ENCODE results near the gene MTG1.
"Not testable (repeated sequence)": the region's sequence is repeated elsewhere in the genome, so short reads cannot be mapped to it uniquely, and the experiment has no call there.

MTG1 gene

DNA sequence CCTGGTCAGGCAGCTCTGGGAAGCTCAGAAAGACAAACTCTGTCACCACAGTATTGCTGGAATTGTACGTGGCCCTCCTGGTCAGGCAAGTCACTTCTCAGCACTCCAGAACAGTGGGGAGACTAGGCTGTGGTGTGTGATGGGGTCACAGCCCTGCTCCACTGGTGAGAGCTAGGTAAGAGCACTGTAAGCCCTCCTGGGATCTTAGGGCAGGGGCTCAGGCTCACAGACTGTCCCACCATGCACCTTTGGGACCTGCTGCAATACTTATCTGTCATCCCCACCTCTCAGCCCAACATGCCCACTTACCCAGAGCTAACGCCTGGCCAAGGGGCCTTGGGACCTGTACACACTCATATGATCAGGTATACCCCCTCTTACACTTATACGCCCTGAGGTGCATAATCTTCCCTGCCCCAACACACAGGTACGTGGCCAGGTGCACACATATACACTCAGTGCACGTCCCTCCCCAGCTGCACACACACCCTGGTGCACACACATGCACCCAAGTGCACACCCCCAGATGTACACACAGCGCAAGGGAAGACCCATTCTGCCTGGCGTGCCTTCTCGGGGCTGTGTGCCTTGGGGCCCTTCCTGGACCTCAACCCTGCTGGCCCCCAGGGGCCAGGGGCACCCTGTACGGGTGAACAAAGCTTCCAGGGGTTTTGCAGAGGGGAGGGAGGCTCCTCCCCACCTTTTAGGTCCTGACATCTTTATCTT, 38.1 kb downstream of the MTG1 start:
- not testable (repeated sequence) for DNase-seq

DNA sequence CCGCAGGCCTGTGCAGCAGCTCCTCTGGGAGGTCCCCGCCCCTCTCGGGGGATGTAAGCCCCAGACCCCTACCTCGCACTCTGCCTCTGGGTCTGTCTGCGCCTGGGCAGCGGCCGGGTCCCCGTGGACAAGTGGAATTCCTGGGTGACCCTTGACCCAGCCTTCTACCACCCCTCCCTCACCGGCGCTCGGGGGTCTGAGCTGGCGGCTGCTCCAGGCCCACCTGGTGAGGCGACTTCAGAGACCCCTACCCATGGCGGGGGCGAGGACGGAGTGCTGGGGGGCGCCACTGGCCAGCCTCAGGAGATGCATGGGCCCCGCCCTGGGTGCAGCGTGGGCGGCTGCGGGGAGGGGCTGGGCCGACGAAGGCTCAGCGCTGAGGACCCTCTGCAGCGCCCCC, 38.8 kb downstream of the MTG1 start:
- not testable (repeated sequence) for DNase-seq

DNA sequence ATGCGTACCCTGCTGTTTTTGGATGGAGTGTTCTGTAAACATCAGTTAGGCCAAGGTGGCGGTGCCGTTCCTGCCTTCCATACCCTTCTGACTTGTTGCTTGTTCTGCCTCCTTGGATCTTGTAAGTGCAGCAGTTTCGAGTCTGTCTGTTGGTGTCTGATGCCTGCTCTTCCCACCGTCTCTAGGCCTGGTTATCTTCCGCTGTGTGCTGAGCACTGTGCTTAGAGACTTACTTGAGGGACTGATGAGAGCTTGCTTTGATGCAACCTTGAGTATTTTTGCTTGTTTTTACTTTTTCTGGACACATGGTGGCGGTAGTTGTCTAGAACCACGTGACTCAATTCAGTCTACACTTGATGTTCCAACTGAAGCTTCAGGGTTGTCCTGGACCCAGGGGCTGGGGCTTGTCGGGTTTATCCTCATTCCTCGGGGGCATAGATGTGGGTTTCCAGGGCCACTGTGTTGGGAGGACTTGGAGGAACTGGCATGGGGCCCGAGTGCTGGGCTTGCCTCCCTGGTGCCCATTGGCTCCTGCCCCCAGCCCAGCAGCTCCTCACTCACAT, 44.8 kb downstream of the MTG1 start:
- DNase-seq: no peak

DNA sequence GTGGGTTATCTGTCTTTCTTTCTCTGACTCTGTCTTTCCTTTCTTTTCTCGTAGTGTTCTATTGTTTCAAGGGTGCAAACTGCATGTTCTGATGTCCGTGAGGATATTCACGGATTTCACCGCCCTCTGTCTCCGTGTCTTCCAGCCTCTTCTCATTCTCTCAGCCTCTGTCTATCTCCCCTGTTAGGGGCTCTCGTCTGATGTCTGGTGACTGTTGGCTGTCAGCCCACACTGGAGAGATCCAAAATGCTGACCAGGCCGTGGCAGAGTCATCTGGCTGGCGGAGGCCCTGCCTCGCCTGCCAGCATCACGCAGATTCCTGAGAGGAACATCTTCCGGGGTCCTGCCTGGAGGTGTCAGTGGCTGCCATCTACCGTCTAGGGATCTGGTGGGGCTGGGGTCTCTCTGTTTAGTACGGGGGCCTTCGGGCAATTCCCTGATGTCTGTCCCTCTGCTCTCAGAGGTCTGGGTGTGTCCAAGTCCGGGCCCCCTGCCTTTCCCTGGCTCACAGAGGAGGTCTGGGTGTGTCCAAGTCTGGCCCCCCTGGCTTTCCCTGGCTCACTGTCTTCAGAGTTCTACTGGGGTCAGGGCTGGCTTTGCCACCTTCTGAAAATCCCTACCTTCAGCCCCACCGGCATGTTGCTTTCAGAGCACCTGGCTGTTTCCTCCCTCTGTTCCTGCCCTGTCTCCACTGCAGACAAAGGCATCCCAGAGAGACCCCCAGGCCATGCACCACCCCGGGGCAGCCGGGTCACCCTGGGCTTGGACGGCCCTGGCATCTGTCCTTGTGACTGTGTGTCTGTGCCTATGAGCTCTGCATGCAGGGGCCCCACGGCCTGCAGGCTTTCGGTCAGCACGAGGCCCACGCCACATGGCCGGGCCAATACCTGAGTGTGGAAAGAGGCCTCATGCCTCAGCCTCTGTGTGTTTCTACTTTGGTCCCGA, 45.8 kb downstream of the MTG1 start:
- DNase-seq: no peak

DNA sequence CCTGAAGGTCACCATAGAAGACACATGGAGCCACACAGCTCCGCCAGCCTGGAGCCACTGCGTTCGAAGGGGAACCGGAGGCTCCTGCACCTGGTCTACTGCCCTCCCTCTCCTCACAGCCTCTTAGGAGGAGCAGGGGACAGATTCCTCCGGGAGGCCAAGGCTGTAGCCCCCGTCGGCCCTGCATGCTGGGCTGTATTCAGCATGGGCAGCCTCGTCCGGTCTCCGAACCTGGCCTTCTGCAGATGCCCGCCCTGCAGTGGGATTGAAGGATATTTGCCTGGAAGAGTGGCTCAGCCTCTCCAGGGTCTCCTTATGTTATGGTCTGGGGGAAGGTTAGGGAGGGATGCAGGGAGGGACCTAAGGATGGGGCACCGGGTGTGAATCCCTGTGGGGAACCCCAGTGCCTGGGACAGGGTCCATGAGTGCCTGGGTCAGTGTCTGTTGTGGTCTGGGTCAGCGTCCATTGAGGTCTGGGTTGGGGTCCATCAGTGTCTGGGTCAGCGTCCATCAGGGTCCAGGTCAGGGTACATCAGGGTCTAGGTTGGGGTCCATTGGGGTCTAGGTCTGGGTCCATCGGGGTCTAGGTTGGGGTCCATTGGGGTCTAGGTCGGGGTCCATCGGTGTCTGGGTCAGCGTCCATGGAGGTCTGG, 46.8 kb downstream of the MTG1 start:
- DNase-seq: no peak

DNA sequence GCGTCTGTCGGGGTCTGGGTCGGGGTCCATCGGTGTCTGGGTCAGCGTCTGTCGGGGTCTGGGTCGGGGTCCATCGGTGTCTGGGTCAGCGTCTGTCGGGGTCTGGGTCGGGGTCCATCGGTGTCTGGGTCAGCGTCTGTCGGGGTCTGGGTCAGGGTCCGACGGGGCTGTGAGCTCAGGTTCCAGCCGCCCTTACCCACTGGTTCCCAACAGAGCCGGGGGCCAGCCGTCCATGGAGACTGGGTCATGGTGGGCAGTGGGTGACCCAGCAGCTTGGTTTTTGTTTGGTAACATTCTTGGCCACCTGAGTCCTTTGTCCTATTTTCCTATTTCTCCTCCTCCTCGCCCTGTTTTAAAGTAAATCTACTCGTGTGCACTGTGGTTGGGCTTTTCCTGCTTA, 47.4 kb downstream of the MTG1 start:
- DNase-seq: not testable (repeated sequence)

DNA sequence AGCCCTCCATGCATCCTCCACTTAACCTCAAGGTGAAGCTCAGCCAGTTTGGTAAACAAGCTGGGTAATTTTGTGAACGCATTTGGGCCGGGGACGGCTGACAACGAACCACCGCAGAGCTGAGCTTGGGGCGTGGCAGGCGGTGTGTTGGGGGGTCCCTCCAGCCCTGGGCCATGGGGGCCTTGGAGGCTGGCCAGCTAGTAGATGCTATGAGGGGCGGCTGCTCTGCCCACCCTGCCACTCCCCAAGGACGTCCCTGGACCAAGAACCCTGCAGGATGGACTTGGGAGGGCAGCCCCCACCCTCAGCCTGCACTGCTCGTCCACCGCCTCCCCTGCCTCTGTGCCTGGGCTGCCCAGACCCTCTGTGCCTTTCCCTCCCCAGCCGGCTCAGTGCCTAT, 47.8 kb downstream of the MTG1 start:
- no peak for DNase-seq

DNA sequence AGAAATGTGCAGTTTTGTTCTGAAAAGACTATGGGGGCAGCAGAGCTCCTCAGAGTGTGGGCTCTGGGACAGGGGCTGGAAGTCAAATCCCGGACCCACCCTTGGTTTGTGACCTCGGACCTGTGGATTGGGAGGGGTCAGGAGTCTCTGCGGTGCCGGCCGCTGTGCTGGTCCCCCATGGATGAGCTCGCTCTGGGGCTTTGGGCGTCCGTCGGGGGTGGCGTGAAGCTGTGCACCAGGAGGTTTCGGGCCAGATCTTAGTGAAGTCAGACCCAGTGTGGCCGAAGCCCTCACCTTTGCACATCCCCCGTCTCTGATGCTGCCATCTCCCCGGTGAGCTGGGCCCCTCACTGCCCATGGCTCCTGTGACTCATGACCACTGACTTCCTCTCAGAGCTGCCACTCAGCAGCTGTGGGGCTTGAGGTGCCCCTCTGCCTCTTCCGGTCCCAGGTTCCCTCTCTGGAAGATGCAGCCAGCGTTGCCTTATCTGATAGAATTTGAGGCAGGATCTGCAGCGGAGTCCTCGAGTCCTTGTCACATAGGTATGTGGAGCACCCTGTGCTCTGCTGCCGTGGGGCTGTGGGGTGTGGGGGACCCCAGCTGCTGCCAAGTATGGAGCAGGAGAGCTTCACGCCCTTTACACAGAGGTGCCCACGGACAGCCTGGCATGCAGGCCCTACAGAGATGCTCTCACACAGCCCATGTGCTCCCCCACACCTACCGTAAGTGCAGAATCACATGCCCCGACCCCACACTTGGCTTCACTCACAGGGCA, 48.4 kb downstream of the MTG1 start:
- no peak for DNase-seq

DNA sequence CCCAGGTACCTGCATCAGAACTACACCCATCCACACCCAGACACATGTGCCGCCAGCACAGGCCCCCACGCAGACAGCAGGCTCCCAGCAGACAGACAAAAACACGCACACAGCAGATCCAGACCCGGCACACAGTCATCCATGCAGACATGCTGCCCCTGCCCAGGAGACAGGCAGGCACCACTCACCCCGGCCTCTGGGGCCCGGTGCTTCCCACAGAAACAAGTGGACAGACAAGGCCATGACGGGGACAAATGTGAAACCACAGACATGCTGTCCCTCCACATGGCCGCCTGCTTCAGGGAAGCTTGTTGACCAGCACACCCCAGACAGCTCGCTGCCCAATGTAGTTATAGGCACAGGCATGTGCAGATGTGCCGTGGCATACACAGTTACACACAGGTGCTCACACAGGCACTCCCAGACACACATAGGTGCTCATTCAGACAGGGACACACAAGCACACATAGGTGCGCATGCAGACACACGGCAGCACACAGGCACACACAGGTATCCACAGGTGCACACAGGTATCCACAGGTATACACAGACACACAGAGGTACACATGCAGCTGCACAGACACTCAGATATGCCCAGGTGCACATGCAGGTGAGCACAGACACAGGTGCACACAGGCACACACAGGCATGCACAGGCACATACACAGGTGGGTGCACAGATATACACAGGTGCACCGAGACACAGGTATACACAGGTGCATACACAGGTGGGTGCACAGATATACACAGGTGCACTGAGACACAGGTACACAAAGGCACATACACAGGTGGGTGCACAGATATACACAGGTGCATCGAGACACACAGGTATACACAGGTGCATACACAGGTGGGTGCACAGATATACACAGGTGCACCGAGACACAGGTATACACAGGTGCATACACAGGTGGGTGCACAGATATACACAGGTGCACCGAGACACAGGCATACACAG, 49.3 kb downstream of the MTG1 start:
- no peak for DNase-seq

DNA sequence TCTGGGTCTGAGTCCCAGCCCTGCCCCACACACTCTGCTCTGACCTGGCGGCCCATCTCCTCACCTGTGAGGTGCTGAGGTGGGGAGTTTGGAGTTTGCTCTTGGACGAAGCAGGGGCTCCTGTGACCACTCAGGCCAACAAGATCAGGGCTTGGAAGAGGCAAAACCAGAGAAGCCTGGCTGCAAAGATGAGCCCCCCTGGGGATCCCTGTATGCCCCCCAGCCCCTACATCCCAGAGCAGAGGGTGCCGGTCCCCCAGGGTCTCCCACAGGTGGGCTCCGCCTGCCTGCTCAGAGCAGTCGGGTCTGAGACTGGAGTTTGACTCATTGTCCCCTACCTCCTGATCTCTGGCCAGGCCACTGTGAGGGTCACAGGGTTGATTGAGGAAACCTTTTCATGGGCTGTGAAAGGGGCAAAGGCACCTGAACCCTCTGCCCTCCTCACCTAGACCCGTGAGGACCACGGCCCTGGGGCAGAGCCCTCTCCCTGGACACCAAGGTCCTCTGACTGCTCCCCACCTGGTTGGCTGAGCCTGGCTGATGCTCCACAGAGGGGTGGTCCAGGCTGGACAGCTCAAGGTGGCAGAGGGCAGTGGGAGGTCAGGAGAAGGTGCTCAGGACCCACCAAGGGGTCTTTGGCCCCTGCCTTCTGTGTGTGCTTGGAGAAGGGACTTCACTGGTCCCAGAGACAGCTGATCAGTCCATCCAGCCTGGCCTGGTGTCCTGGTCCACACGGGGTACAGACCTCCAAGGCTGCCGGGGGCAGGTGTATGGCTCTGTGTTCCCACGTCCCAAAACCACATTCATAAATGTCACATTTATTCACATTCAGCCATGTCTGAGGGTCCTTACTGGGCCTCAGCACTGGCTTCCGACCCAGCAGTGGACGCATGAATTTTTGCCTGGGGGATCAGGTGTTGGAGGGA, 50.6 kb downstream of the MTG1 start:
- no peak for DNase-seq

DNA sequence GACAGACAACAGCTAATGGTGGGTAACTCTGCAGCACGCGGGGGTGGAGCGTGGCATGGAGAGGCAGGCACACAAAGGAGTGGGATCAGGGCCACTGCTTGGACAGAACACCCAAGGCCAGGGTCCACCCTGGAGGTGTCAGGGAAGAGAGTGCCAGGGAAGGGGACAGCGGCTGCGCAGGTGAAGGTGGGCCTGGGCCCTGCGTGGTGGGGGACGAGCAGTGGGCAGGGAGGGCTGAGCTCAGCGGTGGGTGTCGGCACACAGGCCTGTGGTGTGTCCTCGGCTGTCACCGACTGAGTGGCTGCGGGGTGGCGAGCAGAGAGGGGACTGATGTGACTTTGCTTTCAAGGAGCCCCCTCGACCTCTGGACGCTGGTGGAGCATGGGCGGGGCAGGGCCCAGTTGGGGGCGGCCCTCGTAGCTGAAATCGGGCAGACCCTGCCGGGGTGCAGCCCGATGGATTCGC, 51.3 kb downstream of the MTG1 start:
- DNase-seq: no peak

DNA sequence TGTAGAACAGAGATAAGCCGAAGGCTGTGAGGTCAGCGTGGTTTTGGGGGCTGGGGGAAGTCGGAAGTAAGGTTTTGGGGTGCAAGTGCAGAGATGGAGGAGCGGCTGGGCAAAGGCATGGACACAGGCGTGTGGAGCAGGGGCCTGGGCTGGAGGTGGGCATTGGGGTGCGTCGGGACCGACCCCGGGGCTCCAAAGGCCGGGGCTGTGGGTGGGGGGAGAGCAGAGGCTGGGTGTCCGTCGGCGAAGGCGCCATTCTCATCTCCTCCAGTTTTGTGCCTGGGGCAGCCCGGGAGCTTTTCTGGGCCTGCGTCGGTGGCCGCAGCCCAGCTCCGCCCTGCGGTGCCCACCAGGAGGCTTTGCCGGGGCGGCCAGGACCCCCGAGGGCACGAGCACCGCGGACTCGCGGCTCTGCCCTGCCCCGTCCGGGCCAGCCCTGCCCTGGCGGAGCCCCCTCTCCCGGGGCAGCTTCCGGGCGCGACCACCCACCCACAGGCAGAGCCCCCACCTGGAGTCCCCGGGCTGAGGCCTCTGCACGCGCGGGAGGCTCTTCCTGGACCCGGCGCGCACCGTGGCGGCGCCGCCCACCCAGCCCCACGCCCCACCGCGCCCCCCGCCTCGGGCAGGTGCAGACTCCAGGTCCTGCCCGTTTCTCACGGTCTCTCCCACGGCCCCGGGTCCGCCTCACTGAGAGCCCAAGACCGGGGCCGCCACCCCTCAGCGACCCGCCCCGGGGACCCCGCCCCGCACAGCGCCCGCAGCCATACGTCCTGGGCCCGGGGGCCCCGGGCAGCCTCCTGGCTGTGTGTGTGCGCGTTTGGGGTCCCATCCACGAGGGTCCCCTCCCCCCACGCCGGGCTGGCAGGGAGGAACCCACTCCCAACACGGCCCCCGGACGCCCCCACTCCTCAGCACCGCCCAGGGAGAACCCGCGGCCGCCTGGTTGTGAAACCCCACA, 52.1 kb downstream of the MTG1 start:
- DNase-seq: no peak

DNA sequence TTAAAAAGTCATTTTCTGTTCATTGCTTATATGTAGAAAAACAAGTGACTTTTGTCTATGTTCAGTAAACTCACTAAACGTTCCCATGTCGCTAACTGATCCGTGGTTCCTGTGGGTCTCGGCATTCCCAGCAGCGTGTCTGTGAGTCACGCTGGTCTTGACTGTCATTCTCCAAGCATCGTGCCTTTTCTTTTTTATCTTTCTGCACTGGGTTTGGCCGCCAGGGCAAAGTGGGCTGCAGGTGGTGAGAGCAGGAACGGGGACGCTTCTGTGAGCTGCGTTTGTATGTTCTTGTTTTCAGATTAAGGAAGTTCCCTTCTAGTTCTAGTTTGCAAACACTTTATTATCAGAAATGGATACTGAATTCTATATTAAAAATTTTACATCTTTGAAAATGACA, 53.0 kb downstream of the MTG1 start:
- no peak for DNase-seq

DNA sequence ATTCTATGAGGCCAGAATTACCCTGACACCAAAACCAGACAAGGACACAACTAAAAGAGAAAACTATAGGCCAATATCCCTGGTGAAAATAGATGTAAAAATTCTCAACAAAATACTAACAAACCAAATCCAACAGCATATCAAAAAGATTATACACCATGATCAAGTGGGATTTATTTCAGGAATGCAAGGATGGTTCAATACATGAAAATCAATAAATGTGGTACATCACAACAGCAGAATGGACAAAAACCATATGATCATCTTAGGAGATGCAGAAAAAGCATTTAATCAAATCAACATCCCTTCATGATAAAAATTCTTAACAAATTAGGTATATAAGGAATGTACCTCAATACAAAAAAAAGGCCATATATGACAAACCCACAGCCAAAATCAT, 54.2 kb downstream of the MTG1 start:
- DNase-seq: no peak

DNA sequence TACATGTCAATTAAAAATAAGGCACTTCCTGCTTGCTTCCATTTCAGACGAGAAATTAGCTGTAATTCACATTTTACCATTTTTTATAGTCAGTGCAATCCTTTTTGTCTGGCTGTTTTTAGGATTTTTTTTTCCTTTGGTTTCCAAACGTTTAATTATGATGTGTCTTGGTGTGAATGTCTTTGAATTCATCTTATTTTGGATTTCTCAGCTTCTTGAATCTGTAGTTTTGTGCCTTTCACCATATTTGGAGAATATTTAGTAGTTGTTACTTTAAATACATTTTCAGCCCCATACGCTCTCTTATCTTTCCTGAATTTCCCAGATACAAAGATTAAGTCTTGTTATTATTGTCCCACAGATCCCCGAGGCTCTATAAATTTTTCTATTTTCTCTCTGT, 57.4 kb downstream of the MTG1 start:
- DNase-seq: no peak

DNA sequence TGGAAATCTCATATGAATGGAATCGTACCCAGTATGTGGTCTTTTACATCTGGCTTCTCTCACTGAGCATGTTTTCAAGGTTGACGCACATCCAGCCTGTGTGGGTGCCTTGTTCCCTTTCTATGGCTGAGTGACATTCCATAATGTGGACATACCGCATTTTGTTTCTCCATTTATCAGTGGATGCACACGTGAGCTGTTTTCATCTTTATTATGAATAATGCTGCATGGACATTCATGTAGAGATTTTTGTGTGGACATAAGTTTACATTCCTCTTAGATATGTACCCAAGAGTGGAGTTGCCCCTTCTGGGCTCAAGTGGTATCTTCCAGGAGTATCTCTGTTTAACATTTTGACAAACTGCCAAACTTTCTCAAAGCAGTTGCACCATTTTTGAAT, 58.5 kb downstream of the MTG1 start:
- no peak for DNase-seq

DNA sequence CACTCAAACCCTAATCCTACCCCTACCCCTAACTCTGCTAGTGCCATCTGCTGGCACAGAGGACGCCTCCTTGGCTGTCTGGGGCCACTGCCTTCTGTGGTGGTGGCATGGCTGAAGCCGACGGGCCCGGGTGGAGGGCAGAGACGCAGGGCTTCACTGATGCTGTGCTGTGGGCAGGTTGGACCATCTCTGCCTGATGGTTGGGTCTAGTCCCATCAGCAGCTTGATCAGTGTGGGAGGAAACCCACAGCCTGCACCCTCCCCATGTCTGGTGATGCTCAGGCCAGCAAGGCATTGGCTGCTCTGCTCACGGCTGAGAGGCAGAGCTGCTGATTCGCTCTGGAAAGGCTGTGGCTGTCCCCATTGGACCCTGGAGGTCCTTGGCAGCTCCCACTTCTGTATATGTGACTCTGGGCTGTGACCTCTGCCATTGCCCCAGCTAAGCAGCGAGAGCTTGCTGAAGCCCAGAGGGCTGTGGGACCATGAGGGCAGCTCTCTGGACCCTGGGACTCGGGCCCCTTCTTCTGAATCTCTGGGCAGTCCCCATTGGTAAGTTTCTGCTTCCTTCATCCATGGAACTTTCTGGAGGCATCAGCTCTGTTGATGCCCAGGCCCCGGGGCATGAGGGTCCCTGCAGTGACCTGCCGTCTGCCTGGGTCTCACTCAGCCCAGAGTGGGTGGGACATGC, 59.7 kb downstream of the MTG1 start, which contains the start of gene SCART1:
TSS of gene SCART1 (plus strand) at position 430 of the 688 bp plus-strand sequence. CDS start at position 483, 53 bp downstream.
- no peak for DNase-seq

All from SIG-M5 (cell line).